OCI-LY1 (cell line): ENCODE results near the gene CCBE1.

Experiments used
- H2AFZ ChIP-seq: fragments of 200-600 bp; sonication (generic), shearing (Covaris generic); 2 replicates; pipeline ENCODE4 v1.6.0; 2014; ENCODE audit warnings: antibody characterized with exemption, mild to moderate bottlenecking, low read length
- H3F3A ChIP-seq: fragments of 200-600 bp; sonication (generic), shearing (Covaris generic); 2 replicates; pipeline ENCODE4 v1.6.0; 2014; ENCODE audit warnings: mild to moderate bottlenecking, antibody characterized with exemption, low read length, moderate library complexity; ENCODE audit not compliant: insufficient read depth
- H3K27ac ChIP-seq: fragments of 200-600 bp; sonication (generic); 2 replicates; pipeline ENCODE4 v1.5.1; 2014; ENCODE audit warnings: low read length, mixed run types, mild to moderate bottlenecking, low read depth; ENCODE audit not compliant: poor library complexity, severe bottlenecking
- H3K27me3 ChIP-seq: fragments of 200-600 bp; sonication (generic); 2 replicates; pipeline ENCODE4 v1.6.0; 2014; ENCODE audit warnings: antibody characterized with exemption, mild to moderate bottlenecking, low read length, moderate library complexity; ENCODE audit not compliant: insufficient read depth
- H3K36me3 ChIP-seq: fragments of 200-600 bp; sonication (generic); 2 replicates; pipeline ENCODE4 v1.6.1; 2014; ENCODE audit warnings: mild to moderate bottlenecking, antibody characterized with exemption, low read length, moderate library complexity, mixed read lengths; ENCODE audit not compliant: insufficient read depth
- H3K4me1 ChIP-seq: fragments of 200-600 bp; sonication (generic); 2 replicates; pipeline ENCODE4 v1.5.1; 2014; ENCODE audit warnings: mild to moderate bottlenecking, low read length, moderate library complexity; ENCODE audit not compliant: insufficient read depth, severe bottlenecking
- H3K4me2 ChIP-seq: fragments of 200-600 bp; sonication (generic), shearing (Covaris generic); 2 replicates; pipeline ENCODE4 v1.6.1; 2014; ENCODE audit warnings: low read length
- H3K4me3 ChIP-seq: fragments of 200-600 bp; sonication (generic); 2 replicates; pipeline ENCODE4 v1.5.1; 2014; ENCODE audit warnings: low read length, low read depth, mild to moderate bottlenecking, mixed read lengths; ENCODE audit not compliant: poor library complexity, severe bottlenecking
- H3K79me2 ChIP-seq: fragments of 200-600 bp; shearing (Covaris generic); 2 replicates; pipeline ENCODE4 v1.6.1; 2016; ENCODE audit warnings: mixed run types, low read length, mixed read lengths; ENCODE audit not compliant: insufficient read depth
- H3K9ac ChIP-seq: fragments of 200-600 bp; sonication (generic), shearing (Covaris generic); 2 replicates; pipeline ENCODE4 v1.6.1; 2014; ENCODE audit warnings: mild to moderate bottlenecking, low read length, mixed read lengths
- H3K9me2 ChIP-seq: fragments of 200-600 bp; sonication (generic), shearing (Covaris generic); 2 replicates; pipeline ENCODE4 v1.6.1; 2014; ENCODE audit warnings: low read depth, mild to moderate bottlenecking, low read length, mixed read lengths
- H3K9me3 ChIP-seq: fragments of 200-600 bp; shearing (Covaris generic); 2 replicates; pipeline ENCODE4 v1.6.1; 2014; ENCODE audit warnings: low read length, mixed read lengths
- H4K20me1 ChIP-seq: fragments of 200-600 bp; sonication (generic), shearing (Covaris generic); 2 replicates; pipeline ENCODE4 v1.6.0; 2016; ENCODE audit warnings: mild to moderate bottlenecking, low read length; ENCODE audit not compliant: insufficient read depth
- EZH2 ChIP-seq: fragments of 200-600 bp; sonication (generic), shearing (Covaris generic); IDR thresholded peaks from 2 replicates; pipeline ENCODE4 v1.8.0; 2017; ENCODE audit warnings: borderline replicate concordance, mixed run types, mild to moderate bottlenecking, antibody characterized with exemption, low read length, moderate library complexity, mixed read lengths
- TF ChIP-seq, protein P1 (sequence below): fragments of 200-600 bp; sonication (generic), shearing (Covaris generic); IDR thresholded peaks from 2 replicates; pipeline ENCODE4 v1.5.1; 2017; ENCODE audit warnings: mild to moderate bottlenecking, antibody characterized with exemption, low read length, moderate library complexity, mixed read lengths

Gene CCBE1

DNA sequence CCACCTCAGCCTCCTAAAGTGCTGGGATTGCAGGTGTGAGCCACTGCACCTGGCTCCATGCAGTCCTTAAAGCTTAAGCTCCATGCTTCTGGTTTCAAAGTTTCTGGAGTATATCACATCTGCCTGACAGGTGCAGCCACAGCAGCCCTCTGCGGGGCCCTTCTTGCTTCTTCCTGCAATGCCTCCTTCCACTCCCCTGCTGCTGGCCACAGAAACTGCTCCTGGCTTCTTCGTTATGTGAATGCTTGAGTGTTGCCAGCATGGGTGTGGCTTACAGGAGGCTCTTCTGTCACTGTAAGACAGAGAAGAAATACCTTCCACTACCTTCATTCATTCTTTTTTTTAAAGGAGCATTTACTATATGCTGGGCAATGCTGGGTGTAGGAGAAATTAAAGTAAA is 10.1 kb upstream of the CCBE1 start:
- Histone ChIP-seq H3K4me2 (no peak overlapping the region), H4K20me1 (no peaks in the 10 kb centered on the region)
- TF ChIP-seq EZH2 = no peak
- TF ChIP-seq, protein P1, sequence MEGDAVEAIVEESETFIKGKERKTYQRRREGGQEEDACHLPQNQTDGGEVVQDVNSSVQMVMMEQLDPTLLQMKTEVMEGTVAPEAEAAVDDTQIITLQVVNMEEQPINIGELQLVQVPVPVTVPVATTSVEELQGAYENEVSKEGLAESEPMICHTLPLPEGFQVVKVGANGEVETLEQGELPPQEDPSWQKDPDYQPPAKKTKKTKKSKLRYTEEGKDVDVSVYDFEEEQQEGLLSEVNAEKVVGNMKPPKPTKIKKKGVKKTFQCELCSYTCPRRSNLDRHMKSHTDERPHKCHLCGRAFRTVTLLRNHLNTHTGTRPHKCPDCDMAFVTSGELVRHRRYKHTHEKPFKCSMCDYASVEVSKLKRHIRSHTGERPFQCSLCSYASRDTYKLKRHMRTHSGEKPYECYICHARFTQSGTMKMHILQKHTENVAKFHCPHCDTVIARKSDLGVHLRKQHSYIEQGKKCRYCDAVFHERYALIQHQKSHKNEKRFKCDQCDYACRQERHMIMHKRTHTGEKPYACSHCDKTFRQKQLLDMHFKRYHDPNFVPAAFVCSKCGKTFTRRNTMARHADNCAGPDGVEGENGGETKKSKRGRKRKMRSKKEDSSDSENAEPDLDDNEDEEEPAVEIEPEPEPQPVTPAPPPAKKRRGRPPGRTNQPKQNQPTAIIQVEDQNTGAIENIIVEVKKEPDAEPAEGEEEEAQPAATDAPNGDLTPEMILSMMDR = no peak

GRCh38 chr18:59706499-59706898 is 9.3 kb upstream of the CCBE1 start:
- Histone ChIP-seq H3K4me3 (no peak overlapping the region), H3F3A (no peaks in the 10 kb centered on the region), H4K20me1 (no peaks in the 10 kb centered on the region), H3K9me3 (no peaks in the 10 kb centered on the region), H3K36me3 (no peaks in the 10 kb centered on the region), H3K4me1 (no peaks in the 10 kb centered on the region), H3K4me2 (no peak overlapping the region), H3K27me3 (0 out of 2 replicates have a peak, but pooled peaks cover 5% of the 10 kb centered on the region), H3K9me2 (no peaks in the 10 kb centered on the region), H3K9ac (no peak overlapping the region), H2AFZ (no peak overlapping the region), H3K79me2 (no peaks in the 10 kb centered on the region), H3K27ac (no peak overlapping the region)
- TF ChIP-seq, protein P1 = no peak
- TF ChIP-seq EZH2 = no peak

More for the DNA sequence above, 10.1 kb upstream of the CCBE1 start:
- Histone ChIP-seq H2AFZ (no peak overlapping the region), H3F3A (no peaks in the 10 kb centered on the region), H3K9me3 (no peaks in the 10 kb centered on the region), H3K27ac (no peak overlapping the region), H3K36me3 (no peaks in the 10 kb centered on the region), H3K4me1 (no peaks in the 10 kb centered on the region), H3K4me3 (no peak overlapping the region), H3K27me3 (0 out of 2 replicates have a peak, but pooled peaks cover 5% of the 10 kb centered on the region), H3K79me2 (no peaks in the 10 kb centered on the region), H3K9me2 (no peaks in the 10 kb centered on the region), H3K9ac (no peak overlapping the region)

- no peak for TF ChIP-seq EZH2
- TF ChIP-seq, protein P1 = no peak
- no peaks in the 10 kb centered on the region for H3K36me3 ChIP-seq
These were observed 7.9 kb upstream of the CCBE1 start for GRCh38 chr18:59705145-59705544.

More at GRCh38 chr18:59705145-59705544, 7.9 kb upstream of the CCBE1 start:
- Histone ChIP-seq H3K4me1 (no peaks in the 10 kb centered on the region), H3K27ac (no peak overlapping the region), H3K9ac (no peak overlapping the region), H3K9me2 (no peaks in the 10 kb centered on the region), H3K4me2 (no peak overlapping the region), H3K9me3 (no peaks in the 10 kb centered on the region), H3F3A (no peaks in the 10 kb centered on the region), H3K27me3 (0 out of 2 replicates have a peak, but pooled peaks cover 5% of the 10 kb centered on the region), H3K4me3 (no peak overlapping the region), H2AFZ (no peak overlapping the region), H3K79me2 (no peaks in the 10 kb centered on the region), H4K20me1 (no peaks in the 10 kb centered on the region)
